DOHH2 (cell line): ENCODE results near the gene GTF3C1.

Source experiments
- EZH2phosphoT487 ChIP-seq: fragments of 200-600 bp; sonication (generic); IDR thresholded peaks from 2 replicates; pipeline ENCODE4 v1.6.1; 2017; ENCODE audit warnings: borderline replicate concordance, mild to moderate bottlenecking, antibody characterized with exemption, low read length, moderate library complexity, mixed read lengths
- TF ChIP-seq, protein P1 (sequence below): fragments of 200-600 bp; sonication (generic); IDR thresholded peaks from one replicate; pipeline ENCODE4 v1.5.1; 2014; ENCODE audit warnings: antibody characterized with exemption, mild to moderate bottlenecking, low read depth, low read length; ENCODE audit not compliant: poor library complexity, severe bottlenecking

- no peak for TF ChIP-seq EZH2phosphoT487
- TF ChIP-seq, protein P1, sequence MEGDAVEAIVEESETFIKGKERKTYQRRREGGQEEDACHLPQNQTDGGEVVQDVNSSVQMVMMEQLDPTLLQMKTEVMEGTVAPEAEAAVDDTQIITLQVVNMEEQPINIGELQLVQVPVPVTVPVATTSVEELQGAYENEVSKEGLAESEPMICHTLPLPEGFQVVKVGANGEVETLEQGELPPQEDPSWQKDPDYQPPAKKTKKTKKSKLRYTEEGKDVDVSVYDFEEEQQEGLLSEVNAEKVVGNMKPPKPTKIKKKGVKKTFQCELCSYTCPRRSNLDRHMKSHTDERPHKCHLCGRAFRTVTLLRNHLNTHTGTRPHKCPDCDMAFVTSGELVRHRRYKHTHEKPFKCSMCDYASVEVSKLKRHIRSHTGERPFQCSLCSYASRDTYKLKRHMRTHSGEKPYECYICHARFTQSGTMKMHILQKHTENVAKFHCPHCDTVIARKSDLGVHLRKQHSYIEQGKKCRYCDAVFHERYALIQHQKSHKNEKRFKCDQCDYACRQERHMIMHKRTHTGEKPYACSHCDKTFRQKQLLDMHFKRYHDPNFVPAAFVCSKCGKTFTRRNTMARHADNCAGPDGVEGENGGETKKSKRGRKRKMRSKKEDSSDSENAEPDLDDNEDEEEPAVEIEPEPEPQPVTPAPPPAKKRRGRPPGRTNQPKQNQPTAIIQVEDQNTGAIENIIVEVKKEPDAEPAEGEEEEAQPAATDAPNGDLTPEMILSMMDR: no peak
Observed at GRCh38 chr16:27449434-27450195, 100.1 kb downstream of the GTF3C1 start.
